CD14-positive monocyte (primary cell): ENCODE data around the gene ZNF558. TPM values are rescaled to one million over a fixed set of nuclear protein-coding genes. Genes with fewer than 3 reads are reported as not detected.

Source experiments
- DNase-seq, 3 donors: peaks; one replicate each; pipeline ENCODE4 v3.0.0-alpha.2; 2011 to 2022
- H2AFZ ChIP-seq: 2 replicates; pipeline ENCODE4 v1.6.0; 2012; ENCODE audit warnings: mild to moderate bottlenecking, low read depth, low read length, inconsistent platforms; ENCODE audit not compliant: insufficient read depth, poor library complexity, severe bottlenecking
- H3K27ac ChIP-seq, 2 donors: 1 replicate in 1 of 2; 2 replicates in 1 of 2; pipeline ENCODE4 v1.5.1; 2012 to 2013; ENCODE audit warnings: low read length in 2 of 2, control low read depth in 1 of 2, inconsistent platforms in 1 of 2, low read depth in 1 of 2, mild to moderate bottlenecking in 1 of 2
- H3K27me3 ChIP-seq, 2 donors: one replicate each; pipeline versions ENCODE4 v1.6.0 to v1.6.1; 2011 to 2013; ENCODE audit warnings: low read length in 2 of 2; ENCODE audit not compliant: control insufficient read depth in 2 of 2, insufficient read depth in 2 of 2
- H3K36me3 ChIP-seq, 2 donors: replicated peaks in 1 of 2; 1 replicate in 1 of 2; 2 replicates in 1 of 2; pipeline versions ENCODE4 v1.5.1 to v1.6.1; 2012 to 2013; ENCODE audit warnings: low read length in 2 of 2, control low read depth in 1 of 2, inconsistent platforms in 1 of 2, mild to moderate bottlenecking in 1 of 2; ENCODE audit not compliant: insufficient read depth in 2 of 2, control insufficient read depth in 1 of 2
- H3K4me1 ChIP-seq, 2 donors: 1 replicate in 1 of 2; 2 replicates in 1 of 2; pipeline versions ENCODE4 v1.5.1 to v1.6.1; 2012 to 2013; ENCODE audit warnings: low read length in 2 of 2, control low read depth in 1 of 2, inconsistent platforms in 1 of 2, mild to moderate bottlenecking in 1 of 2, moderate library complexity in 1 of 2; ENCODE audit not compliant: insufficient read depth in 2 of 2, control insufficient read depth in 1 of 2
- H3K4me2 ChIP-seq: replicated peaks from 2 replicates; pipeline ENCODE3; 2012; ENCODE audit warnings: low read length, moderate library complexity, mild to moderate bottlenecking; ENCODE audit not compliant: poor library complexity, severe bottlenecking; ENCODE audit errors: extremely low read depth
- H3K4me3 ChIP-seq, 3 experiments: fragments of 200-600 bp in 1 of 3; sonication (generic) in 1 of 3; replicated peaks in 1 of 3; 1 replicate in 2 of 3; 2 replicates in 1 of 3; pipeline ENCODE4 v1.5.1; 2011 to 2013; ENCODE audit warnings: low read length in 3 of 3, mild to moderate bottlenecking in 3 of 3, control low read depth in 2 of 3, low read depth in 2 of 3, inconsistent platforms in 1 of 3, moderate library complexity in 1 of 3
- H3K79me2 ChIP-seq: 2 replicates; pipeline ENCODE4 v1.6.0; 2012; ENCODE audit warnings: mild to moderate bottlenecking, control low read depth, inconsistent platforms, low read length, moderate library complexity; ENCODE audit not compliant: insufficient read depth
- H3K9ac ChIP-seq: 2 replicates; pipeline ENCODE4 v1.6.0; 2017; ENCODE audit warnings: low read length, mild to moderate bottlenecking; ENCODE audit not compliant: insufficient read depth, poor library complexity, severe bottlenecking
- H3K9me3 ChIP-seq, 2 donors: replicated peaks in 1 of 2; 1 replicate in 1 of 2; 2 replicates in 1 of 2; pipeline versions ENCODE4 v1.5.1 to v1.6.1; 2012 to 2013; ENCODE audit warnings: low read length in 2 of 2, control low read depth in 1 of 2; ENCODE audit not compliant: control insufficient read depth in 1 of 2, insufficient read depth in 1 of 2
- H4K20me1 ChIP-seq: 2 replicates; pipeline ENCODE4 v1.6.0; 2012; ENCODE audit warnings: mild to moderate bottlenecking, low read length, control low read depth, moderate library complexity; ENCODE audit not compliant: insufficient read depth
- H3K27ac Mint-ChIP-seq, 7 donors: one replicate each; pipeline ENCODE4 v1.8.0; 2020; ENCODE audit warnings: mild to moderate bottlenecking in 7 of 7, mixed read lengths in 7 of 7, moderate library complexity in 6 of 7, inconsistent platforms in 2 of 7
- H3K27me3 Mint-ChIP-seq, 3 donors: one replicate each; pipeline ENCODE4 v1.8.0; 2021 to 2022; ENCODE audit warnings: low read depth in 3 of 3, mild to moderate bottlenecking in 3 of 3, mixed read lengths in 3 of 3, moderate library complexity in 3 of 3, inconsistent platforms in 1 of 3
- H3K36me3 Mint-ChIP-seq, 2 donors: one replicate each; pipeline ENCODE4 v1.8.0; 2020; ENCODE audit warnings: mixed read lengths in 2 of 2, inconsistent platforms in 1 of 2, mild to moderate bottlenecking in 1 of 2
- H3K4me1 Mint-ChIP-seq: one replicate; pipeline ENCODE4 v1.8.0; 2020; ENCODE audit warnings: mild to moderate bottlenecking, mixed read lengths
- H3K4me3 Mint-ChIP-seq, 2 donors: one replicate each; pipeline ENCODE4 v1.8.0; 2020; ENCODE audit warnings: mild to moderate bottlenecking in 2 of 2, mixed read lengths in 2 of 2, moderate library complexity in 1 of 2
- H3K9me3 Mint-ChIP-seq, 7 donors: one replicate each; pipeline ENCODE4 v1.8.0; 2020 to 2022; ENCODE audit warnings: mixed read lengths in 7 of 7, mild to moderate bottlenecking in 6 of 7, moderate library complexity in 6 of 7, inconsistent platforms in 2 of 7
- WGBS: methylation state at CpG from one replicate; pipeline ENCODE4 v1.1.5; 2013; ENCODE audit warnings: missing lambda C conversion rate; ENCODE audit not compliant: insufficient coverage; 5-methylcytosine and 5-hydroxymethylcytosine counted together
- intact Hi-C, 2 donors: fragments of 100-400 bp; cut with micrococcal nuclease; formaldehyde crosslinking; loops; one replicate each; pipeline versions ENCODE4 v1.15.0 to v1.15.1; 2023
- polyA plus RNA-seq, 3 donors: library from polyadenylated mRNA; depleted of rRNA in 1 of 3; unstranded in 2 of 3; stranded (reverse) in 1 of 3; fragments of 300-500 nt in 2 of 3; fragments of >200 nt in 1 of 3; fragmentation: Illumina TruSeq in 2 of 3; gene quantifications; 1 replicate in 2 of 3; 2 replicates in 1 of 3; pipeline ENCODE4 v1.2.3, GENCODE V29; 2012 to 2021
- TF ChIP-seq, protein P1 (sequence below): fragments of 200-600 bp; IDR thresholded peaks from one replicate; pipeline ENCODE4 v1.8.0; 2022; ENCODE audit warnings: antibody characterized with exemption, mild to moderate bottlenecking

Gene ZNF558
- polyA plus RNA-seq, 3 donors: 3.7 to 22.1 (median 5.6) TPM

DNA sequence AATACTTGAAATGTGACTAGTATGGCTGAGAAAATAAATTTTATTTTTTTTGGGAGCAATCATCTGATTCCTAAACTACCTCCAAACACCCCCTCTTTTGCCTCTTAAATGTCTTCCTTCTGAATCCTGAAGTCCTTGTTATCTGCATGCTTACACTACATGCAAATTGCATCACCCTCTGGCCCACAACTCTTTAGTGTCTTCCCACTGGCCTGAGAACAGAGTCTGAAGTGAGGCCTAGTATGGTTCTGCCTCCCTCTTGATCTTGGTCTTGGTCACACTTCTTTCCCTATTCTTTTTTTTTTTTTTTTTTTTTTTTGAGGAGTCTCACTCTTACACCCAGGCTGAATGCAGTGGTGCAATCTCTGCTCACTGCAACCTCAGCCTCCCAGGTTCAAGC, 4.8 kb downstream of the ZNF558 start:
- H3K4me2 ChIP-seq: no peak overlapping the region
- peaks cover 43 to 57% of the 10 kb centered on the region in 2 donors for H3K36me3 Mint-ChIP-seq

DNA sequence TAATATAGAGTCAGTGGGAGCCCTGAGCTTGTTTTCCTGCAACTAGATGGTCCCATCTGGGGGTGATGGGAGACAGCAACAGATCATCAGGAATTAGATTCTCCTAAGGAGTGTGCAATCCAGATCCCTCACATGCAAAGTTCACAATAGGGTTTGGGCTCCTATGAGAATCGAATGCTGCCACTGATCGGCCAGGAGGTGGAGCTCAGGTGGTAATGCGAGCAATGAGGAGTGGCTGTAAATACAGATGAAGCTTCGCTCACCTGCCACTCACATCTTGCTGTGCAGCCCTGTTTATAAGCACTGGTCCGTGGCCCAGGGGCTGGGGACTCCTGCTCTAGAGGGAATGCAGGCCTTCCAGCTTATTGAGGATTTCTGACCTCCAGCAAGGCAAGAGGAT, 5.7 kb downstream of the ZNF558 start:
- peaks cover 4 to 7% of the 10 kb centered on the region in 2 donors for H3K4me1 ChIP-seq
- H3K9ac ChIP-seq: no peak overlapping the region
- no peak overlapping the region for H2AFZ ChIP-seq
- H3K27me3 Mint-ChIP-seq: peaks cover 0 to 4% (median 2%) of the 10 kb centered on the region in 3 donors
- intact Hi-C loops: no loop called here
- H3K9me3 Mint-ChIP-seq: peaks cover 9 to 30% (median 18%) of the 10 kb centered on the region in 7 donors
- H3K4me2 ChIP-seq: no peak overlapping the region
- peaks cover 52 to 66% of the 10 kb centered on the region in 2 donors for H3K36me3 Mint-ChIP-seq
- H3K4me3 ChIP-seq: no peak overlapping the region
- TF ChIP-seq, protein P1, sequence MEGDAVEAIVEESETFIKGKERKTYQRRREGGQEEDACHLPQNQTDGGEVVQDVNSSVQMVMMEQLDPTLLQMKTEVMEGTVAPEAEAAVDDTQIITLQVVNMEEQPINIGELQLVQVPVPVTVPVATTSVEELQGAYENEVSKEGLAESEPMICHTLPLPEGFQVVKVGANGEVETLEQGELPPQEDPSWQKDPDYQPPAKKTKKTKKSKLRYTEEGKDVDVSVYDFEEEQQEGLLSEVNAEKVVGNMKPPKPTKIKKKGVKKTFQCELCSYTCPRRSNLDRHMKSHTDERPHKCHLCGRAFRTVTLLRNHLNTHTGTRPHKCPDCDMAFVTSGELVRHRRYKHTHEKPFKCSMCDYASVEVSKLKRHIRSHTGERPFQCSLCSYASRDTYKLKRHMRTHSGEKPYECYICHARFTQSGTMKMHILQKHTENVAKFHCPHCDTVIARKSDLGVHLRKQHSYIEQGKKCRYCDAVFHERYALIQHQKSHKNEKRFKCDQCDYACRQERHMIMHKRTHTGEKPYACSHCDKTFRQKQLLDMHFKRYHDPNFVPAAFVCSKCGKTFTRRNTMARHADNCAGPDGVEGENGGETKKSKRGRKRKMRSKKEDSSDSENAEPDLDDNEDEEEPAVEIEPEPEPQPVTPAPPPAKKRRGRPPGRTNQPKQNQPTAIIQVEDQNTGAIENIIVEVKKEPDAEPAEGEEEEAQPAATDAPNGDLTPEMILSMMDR: no peak
- peaks cover 27 to 42% of the 10 kb centered on the region in 2 donors for H3K36me3 ChIP-seq
- no peaks in the 10 kb centered on the region for H3K27me3 ChIP-seq
- H3K4me1 Mint-ChIP-seq: peaks cover 4% of the 10 kb centered on the region
- no peaks in the 10 kb centered on the region for H3K79me2 ChIP-seq
- no peak overlapping the region for H3K4me3 Mint-ChIP-seq
- WGBS: 100% methylated on average over 4 of the region's 5 CpGs
- no peak for DNase-seq
- H3K27ac ChIP-seq: no peak overlapping the region
- H3K27ac Mint-ChIP-seq: no peak overlapping the region
- H4K20me1 ChIP-seq: no peaks in the 10 kb centered on the region
- peaks cover 10 to 15% of the 10 kb centered on the region in 2 donors for H3K9me3 ChIP-seq

More for the DNA sequence above, 4.8 kb downstream of the ZNF558 start:
- Histone ChIP-seq H3K36me3 (peaks cover 24 to 33% of the 10 kb centered on the region in 2 donors), H2AFZ (no peak overlapping the region), H3K4me3 (no peak overlapping the region), H3K4me1 (peaks cover 8 to 14% of the 10 kb centered on the region in 2 donors), H3K9ac (no peak overlapping the region), H3K79me2 (no peaks in the 10 kb centered on the region), H3K27ac (no peak overlapping the region), H3K27me3 (no peaks in the 10 kb centered on the region), H4K20me1 (no peaks in the 10 kb centered on the region), H3K9me3 (peaks cover 10 to 15% of the 10 kb centered on the region in 2 donors)
- TF ChIP-seq, protein P1: no peak
- Mint-ChIP-seq H3K9me3 (peaks cover 5 to 24% (median 18%) of the 10 kb centered on the region in 7 donors), H3K27me3 (peaks cover 0 to 4% (median 2%) of the 10 kb centered on the region in 3 donors), H3K4me3 (no peak overlapping the region), H3K27ac (peak overlapping the region in 1 of 7 donors; percentile 37), H3K4me1 (peaks cover 9% of the 10 kb centered on the region)
- DNase-seq: no peak
- intact Hi-C loops: no loop called here
